HG03571 (cell line): ENCODE measurements around the gene LMX1A.

Experiments
- ATAC-seq: cut with Tn5 transposase; IDR thresholded peaks from one replicate; pipeline ENCODE4 v1.9.1; 2021; ENCODE audit not compliant: unreplicated experiment

The LMX1A gene

DNA sequence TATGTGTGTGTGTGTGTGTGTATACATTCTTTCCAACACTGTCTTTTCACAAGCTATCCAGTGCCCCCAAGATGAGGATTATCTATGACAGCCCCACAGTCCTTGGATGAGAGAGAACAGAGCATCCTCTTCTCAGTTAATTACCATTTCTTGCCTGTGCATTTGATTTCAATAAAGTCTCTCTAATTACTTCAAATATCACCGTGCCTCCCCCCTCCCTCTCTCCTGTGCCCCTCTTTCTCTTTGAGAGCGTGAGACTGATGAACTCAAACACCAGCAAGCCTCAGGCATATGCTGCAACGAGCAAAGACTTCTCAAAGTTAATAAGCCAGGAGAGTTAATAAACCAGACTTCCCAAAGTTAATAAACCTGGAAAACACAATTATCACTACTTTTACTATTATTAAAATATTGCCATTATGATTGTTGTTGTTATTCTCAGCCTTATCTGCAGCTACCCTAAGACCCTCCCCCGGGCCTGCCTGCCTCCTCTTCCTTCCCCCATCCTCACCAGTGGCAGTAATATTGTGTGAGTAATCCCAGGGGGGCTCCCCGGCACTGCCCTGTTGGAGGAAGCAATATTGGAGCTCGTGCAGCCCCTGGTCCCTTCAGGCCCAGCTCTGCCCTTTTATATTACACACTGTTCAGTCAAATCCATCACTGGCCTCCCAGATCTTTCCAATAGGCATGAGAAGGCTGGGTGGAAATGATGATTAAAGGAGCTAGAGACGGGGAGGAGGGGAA lies 30.9 kb downstream of the LMX1A start:
- no peak for ATAC-seq

DNA sequence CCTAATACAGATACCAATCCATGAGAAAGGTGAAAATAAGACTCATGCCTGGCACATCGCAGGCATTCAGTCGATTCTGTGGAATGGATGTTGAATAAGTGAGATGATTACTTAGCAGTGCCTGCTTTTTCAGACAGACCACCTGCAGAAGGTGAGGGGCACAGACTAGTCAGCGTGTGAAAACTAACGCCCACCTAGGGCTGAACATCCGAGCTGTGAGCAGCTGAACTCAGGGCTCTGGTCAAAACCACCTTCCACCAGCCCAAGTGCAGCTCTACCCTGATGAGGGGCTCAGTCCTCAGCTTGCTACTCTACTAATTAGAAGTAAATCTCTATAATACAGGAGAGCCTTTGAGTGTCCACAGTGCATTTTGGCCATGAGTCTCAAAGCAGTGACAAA lies 32.5 kb downstream of the LMX1A start:
- ATAC-seq = no peak

DNA sequence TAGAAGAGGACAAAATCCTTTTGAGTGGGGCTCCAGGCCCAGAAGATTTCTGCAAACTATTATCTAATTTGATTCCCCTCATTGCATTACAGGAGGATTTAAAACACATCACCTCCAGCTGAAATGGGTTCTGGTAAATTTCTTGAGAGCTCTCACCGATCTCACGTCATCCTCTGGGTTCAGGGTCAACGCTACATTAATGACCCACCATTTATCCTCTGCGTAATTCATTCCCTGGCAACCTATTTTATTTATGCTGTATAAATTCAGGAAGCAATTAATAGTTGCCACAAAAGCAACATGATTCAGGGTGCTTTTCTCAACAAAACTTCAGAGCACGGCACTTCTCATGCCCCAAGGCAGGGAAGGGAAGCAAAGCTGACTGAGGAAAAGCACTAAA lies 38.9 kb downstream of the LMX1A start:
- no peak for ATAC-seq

DNA sequence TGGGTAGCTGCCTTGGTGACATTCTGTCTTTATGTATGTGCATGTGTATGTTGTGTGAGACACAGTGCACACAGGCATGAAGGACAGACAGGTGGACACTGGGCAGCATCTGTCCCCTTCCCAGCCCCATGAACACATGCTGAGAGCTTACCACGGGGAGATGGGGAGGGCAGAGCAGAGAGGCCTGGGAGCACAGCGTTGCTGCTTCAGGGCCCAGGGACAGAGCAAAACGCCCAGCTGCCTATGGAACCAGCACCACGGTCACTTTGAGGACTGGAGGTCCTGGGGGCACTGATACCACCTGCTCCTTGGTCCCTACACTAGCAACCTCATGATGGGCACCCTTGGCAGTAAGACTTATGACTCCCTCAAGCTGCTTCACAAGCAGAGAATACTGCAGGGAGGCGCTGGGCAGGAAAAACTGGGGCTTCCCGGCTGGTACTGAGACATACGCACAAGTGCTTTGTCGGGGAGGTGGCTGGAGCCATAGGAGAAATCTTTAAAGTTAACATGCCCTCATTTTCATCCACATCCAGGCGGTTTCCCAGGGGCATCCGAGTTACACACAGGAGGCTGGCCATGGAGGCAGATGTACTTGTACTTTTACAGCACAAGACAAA lies 40.3 kb downstream of the LMX1A start:
- no peak for ATAC-seq

DNA sequence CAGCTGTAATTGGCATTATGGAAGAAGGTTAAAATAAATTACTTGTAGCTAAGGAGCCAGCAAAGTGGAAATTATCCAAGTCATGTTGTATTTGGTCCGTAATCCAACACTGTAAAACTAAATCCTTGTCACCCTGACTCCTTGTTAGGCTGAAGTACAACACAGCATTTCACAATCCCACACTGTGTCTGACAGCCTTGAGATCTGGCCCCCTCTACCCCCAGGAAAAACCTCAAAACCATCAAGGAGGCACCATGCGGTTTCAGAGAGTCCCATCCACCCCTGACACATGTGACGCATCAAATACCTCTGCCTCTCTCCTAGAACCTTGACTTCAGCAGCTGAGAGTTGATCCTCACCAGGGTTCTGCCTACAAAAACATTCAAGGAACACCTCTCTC lies 41.0 kb downstream of the LMX1A start:
- no peak for ATAC-seq

DNA sequence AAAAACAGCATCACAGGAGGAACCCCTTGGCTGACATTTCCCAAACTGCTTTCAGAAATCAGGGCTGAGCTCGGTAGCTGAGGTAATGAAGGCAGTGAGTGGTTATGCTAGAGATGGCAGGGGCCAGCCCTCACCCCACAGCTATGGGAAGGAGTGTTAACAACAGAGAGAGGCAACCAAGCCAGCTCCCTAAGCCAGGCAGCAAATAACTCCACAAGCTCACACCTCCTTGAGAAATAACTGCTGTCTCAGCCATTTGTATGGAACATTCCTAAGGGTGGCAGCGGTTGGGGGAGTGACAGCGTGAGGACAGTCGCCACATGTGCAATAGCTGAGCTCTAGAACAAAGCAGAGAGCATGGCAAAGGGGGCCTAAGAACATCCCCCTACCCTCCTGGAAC lies 42.6 kb downstream of the LMX1A start:
- no peak for ATAC-seq

DNA sequence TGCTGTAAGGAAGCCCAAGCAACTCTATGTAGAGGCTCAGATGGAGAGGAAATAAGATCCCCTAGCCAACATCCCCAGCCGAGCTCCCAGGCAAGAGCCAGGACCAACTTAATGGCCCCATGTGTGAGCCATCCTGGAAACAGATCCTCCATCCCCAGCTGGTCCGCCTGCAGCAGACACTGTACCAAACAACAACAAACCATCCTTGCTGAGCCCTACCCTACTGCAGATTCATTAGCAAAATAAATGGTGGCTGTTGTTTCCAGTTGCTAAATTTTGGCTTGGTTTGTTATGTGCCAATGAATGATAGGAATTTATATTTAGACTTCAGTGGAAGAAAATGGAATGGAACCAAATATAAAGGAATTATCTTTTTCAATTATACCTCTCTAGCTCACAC lies 43.9 kb downstream of the LMX1A start:
- ATAC-seq = no peak

DNA sequence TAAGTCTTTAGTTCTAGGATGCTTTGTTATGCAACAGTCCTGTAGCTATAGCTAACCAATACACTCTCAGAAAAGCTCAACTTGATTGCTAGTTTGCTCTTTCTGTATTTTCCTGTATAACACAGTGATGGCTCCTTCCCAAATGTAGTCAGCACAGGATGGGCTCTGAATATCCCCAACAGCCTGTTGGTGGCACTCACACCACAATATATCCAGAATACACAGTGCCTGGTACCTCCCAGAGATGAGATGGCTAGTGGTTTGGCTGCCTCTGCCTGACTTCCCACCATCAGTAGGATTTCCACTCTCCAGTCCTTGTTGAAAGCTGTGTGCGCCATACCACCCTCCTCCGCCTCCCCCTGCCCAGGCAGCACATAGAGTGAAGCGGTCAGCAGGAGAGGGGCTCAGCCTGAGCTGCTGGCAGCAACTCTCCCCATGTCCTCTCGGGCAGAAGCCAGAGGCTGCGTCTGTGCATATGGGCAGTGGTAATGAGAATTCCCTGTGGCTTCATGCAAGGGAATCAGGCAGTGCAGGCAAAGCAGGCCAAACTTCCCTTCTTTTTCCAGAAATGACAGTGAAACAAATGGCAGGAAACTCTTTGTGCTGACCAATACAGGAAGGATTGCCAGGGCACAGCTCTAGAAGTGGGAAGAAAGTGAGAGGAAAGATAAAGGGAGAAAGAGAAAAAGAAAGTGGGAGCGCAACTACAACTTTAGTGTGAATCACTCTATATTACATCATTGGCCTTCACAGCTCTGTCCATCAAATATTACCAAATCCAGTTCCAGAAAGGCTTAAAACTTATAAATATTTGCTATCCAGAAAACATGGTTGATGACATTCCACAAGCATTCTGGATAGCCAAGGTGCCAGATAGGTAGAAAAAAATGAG lies 49.7 kb downstream of the LMX1A start:
- ATAC-seq = no peak

DNA sequence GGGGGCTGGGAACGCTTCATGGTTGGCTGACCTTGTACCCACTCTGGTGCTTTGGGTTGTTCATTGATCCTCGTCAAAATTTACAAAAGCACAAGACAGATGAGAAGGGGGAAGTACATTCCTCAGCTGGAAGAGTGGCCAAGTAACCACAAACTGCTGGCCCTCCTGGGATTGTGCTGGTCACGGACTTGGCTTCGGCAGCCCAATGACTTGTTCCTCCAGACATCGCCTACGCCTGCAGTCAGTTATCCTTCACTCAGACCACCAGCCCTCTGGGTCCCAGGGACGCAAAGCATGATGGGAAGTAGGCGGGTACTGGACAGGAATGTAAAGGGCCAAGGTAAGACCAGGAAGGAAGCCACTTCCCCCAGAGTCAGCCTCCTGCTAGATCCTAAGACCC lies 53.1 kb downstream of the LMX1A start:
- ATAC-seq = no peak

DNA sequence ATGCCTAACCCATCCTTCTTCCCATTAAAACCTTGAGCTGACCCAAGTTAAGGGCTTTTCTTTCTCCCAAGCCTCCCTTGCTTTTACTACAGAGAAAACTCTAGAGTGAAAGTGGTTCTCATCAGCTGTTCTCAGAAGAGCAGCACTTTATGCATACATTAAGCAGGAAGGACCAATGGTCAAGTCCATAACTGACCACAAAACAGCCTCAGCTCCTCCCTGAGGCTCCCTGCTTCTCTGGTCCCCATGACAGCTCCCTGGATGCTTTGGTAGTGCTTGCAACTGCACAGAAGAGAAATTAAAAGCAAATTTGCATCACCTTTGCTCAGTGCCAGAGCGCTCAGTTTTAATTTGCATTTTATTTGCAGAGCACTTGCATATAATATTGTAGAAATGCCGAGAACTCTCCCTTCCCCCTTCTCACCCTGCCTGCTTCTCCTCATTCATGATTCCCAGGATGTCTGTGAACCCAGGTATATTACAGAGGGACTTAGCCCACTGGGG lies 56.1 kb downstream of the LMX1A start:
- no peak for ATAC-seq

DNA sequence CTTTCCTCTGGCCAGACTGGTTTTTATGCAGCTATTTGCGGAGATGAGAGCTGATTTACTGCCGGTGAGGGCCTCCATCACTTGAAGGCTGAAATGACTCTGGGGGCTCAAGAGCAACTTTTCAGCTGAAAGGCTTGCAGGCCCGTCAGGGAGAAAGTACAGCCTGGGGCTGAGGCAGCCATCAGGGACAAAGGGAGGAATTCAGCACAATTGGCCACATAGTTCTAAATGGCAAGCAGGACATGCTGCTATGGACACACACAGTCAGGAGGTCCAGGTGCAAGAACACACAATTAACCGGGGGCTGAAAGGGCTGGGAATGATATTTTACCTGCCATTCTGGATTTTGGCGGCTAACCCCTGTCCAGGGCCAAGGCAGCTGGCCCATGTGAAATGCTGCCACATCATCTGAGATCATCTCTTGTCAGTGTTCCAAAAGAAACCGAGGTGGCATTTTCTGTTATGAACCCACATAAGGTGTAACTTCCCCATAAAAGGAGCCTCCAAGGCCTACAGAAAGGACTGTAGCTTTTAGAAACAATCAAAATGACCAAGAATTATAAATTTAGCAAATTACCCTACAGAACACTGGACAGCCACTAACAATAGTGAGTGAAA lies 58.2 kb downstream of the LMX1A start:
- ATAC-seq = no peak

DNA sequence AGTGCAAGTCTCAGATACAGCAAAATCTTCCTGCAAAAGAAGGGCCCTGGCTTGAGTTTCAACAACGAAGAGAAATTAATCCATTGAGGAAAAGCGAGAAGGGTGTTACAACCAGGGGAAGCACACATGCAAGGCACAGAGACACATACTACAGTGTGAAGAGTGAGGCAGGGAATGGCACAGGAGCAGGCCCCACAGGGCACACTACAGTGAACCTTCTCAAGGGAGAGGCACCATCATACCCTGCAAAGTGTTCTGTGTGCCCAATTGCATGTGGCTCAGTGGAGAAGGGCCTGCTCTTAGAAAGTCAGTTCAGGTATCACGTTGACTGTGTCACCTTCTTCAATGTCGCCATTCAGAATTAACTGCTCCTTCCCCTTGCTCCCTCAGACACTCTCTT lies 60.3 kb downstream of the LMX1A start:
- ATAC-seq = no peak

DNA sequence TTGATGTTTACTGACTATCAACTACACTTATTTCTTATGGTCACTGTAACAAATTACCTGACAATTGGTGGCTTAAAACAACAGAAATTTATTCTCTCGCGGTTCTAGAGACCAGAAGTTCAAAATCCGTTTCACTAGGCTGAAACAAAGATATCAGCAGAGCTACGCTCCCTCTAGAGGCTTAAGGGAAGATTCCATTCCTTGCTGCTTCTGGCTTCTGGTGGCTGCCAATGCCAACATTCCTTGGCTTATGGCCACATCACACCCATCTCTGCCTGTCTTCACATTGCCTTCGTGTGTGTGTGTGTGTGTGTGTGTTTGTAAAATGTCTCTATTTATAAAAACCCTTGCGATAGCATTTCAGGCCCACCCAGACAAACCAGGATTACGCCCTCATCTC lies 66.4 kb downstream of the LMX1A start:
- ATAC-seq = no peak

DNA sequence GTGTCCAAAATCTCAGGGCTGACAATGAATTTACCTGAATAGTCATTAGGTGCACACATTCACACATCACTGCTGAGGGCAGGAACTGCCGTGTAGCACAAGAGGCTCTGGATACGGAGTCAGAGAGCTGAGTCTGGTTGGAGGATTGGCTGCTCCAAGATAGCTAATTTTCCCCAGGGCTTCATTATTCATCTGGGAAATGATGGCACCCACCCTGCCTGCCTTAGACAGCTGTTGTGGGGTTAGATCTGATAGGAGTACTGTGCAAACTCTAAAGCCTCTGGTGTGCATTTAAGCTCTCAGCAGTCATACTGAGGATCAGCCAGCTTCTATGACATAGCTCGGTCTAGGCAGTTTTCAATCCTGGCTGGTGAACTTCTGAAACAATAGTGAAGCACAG lies 67.0 kb downstream of the LMX1A start:
- no peak for ATAC-seq

DNA sequence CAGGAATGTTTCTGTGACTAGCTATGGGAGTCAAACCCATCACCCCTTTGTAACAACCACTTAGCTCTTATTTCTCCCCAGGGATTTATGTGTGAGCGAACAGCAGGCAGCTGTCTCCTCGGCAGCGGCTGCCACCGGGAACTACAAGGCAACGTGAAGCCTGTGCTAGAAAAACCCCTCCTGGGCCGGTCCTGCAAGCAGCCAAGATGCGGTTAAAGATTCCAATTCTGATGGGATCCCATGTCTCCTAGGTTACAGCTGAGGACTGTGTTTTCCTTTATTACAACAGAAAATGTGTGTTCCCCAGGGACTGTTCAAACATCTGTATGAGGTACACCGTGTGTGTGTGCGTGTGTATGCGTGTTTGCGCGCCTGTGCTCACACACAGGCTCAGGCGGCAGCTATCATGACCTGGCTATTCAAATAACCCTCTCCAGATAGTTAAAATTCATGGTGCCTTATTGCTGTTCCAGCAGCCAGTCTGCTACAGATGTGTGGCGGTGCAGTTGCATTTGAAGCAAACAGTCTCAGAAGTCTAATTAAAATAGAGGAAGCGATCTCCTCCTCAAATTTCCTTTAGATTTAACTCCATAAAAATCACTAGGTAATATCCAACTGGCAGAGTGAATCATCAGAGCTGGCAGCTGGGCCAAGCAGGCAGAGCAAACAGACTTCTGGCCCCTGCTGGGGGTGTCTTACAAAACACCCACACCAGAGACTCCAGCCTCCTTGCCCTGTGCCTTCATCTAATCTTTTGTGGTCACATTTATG lies 68.0 kb downstream of the LMX1A start:
- no peak for ATAC-seq

DNA sequence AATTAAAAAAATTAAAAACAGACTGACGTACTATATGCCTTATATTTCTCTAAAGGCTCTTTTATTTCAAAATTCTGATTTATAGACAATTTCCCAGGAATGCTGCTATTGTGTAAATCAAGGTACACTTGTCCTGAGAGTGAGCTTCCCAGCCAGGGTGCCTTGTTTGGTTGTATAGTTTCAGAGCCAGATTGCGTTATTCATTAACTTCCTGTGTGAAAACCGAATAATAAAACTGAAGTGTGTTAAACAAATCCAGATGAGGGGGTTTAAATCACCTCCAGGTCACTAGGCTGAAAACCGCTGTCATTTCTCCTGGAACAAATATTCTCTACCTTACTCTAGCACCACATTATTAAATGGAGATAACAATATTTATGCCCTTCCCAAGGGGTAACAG lies 68.7 kb downstream of the LMX1A start:
- ATAC-seq = no peak

DNA sequence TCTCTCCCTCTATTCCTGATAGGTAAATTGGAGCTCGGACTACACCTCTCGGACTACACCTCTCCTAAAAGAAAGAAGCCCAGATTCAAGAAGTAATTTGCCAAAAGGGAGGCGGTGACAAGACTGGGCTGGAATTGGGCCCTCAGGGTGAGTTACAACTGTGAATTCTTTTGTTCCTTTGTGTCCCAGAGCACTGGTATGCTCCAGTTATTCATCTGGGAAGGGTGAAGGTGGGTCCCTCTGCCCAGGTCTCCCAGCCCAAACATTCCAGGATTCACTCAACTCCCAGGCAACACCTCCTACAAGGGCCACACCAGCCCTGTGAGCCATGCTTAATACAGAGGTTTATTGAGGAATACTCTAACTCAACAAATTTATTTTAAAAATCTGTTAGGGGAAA lies 69.2 kb downstream of the LMX1A start:
- ATAC-seq = no peak

DNA sequence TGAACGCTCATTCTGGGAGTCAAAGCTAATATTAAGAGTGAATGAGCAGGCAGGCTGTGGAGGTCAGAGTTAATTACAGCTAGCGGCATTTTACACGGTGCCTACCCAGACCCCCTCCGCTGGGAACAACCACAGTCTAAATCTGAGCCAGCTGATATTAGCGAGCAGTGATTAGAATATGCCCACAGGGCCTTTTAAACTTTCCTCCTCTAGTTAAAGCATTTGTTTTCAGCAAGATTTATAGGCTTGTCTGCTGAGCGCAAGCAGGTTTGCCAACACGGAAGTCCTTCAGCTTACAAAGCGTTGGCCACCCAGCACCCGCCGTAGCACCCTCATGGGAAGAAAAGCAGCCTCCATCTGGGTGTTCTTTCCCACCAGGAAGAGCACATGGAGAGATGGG lies 72.1 kb downstream of the LMX1A start:
- no peak for ATAC-seq

DNA sequence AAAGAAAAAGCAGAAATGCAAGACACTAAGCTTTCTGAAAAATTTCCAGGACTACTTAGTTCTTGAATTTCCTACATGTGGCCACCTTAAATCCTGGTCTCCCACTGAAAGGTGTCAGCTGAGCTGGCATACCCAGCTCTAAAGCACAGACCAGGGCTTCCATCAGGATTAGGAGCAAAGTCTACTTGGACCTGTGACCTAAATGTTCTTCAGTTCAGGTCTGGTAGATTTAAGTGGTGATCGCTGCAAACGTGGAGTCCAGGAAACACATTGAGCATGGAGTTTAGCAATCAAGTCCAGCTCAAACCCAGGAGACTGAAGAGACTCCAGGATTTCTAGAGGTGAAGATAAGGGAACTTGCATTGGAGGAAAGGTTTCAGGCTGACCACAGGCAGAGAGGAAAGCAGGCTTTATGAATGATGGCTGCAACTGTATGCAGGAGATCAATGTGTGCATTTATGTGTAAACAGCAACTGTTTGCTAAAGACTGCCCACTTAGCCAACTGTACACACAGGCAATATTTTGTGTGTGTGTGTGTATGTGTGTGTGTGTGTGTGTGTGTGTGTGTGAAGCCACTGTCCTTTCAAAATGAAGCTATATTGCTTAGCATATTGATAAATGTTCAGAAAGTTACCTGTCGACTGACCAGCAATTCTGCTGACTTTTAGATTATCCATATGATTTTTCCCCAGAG lies 75.2 kb downstream of the LMX1A start:
- no peak for ATAC-seq

DNA sequence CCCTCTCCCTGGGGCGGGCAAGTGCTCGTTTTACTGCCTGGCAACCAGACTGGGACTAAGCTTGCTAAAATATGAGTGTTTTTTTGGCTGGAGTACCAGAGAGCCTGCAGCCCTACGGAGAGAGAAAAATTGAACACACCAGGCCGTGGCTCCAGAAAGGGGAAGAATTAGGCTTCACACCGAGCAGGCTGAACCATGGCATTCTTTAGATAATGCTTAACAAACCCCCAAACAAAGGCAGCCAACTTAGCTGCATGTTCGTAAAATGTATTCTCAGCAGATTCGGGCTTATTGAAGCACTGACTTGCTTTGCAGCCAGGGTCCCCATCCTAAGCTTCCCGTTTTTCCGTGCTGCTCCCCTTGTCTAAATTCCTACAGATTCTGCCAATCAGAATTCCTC lies 76.6 kb downstream of the LMX1A start:
- ATAC-seq = no peak
